HL-60/S4 treated with retinoic acid at 250 ng/mL for 4 days and 3 days (cell line): ENCODE measurements around the gene RHCG.
"Not testable (repeated sequence)": the region's sequence is repeated elsewhere in the genome, so short reads cannot be mapped to it uniquely, and the experiment has no call there.

Source experiments
- in situ Hi-C: fragments of 300-500 bp; cut with MboI; formaldehyde crosslinking; loops from 2 replicates; pipeline ENCODE4 v1.7.0; 2022; ENCODE audit warnings: low sequenced_read_pairs

The RHCG gene

DNA sequence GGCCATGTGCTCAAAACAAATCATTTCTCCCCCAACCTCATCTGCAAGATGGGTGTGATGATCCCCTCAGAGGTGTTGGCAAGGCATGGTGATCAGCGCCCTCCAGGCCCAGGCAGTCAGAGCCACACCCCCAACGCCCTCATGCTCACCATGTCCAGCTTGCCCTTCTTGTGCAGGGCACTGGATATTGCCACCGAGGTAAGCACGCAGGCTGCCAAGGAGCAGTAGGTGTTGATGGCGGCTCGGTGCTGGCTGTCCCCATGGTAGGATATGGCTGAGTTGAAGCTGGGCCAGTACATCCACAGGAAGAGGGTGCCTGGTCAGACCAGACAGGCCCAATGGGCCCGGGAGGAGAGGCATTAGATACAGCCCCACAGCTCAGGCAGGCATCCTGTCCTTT, 17.2 kb downstream of the RHCG start:
- in situ Hi-C loops, result no loop called here

DNA sequence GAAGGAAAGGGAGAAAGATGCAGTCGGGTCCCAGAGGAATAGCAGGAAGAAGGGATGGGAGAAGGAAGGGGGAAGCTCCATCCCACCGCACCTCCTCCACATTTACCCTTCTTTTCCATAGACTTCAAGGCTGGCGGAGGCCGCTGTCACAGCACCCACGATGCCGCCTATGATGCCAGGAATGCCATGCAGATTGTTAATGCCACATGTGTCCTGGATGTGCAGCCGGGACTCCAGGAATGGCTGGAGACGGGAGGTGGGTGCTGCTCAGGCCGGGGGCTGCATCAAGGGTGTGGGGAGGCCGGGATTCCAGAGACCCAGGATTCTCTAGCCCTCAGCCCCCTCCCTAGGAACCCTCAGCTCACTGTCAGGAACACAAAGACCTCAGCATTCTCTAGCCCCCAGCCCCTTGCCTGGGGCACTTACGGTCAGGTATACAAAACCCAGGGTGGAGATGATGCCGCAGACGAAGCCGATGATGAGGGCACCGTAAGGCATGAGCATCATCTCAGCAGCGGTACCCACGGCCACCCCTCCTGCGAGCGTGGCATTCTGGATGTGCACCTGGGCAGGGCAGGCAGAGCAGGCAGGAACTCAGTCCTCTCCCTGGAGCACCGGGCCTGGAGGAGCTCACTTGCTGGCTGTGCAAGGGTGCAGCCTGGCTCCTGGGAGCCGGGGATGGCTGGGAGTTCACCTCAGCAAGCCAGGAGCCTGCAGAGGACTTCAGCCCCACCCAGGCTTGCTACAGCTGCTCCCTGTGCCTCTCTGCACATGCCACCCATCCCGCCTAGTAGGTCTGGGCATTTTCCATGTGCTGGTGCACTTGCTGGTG, 18.8 kb downstream of the RHCG start:
- in situ Hi-C loops, result no loop called here

DNA sequence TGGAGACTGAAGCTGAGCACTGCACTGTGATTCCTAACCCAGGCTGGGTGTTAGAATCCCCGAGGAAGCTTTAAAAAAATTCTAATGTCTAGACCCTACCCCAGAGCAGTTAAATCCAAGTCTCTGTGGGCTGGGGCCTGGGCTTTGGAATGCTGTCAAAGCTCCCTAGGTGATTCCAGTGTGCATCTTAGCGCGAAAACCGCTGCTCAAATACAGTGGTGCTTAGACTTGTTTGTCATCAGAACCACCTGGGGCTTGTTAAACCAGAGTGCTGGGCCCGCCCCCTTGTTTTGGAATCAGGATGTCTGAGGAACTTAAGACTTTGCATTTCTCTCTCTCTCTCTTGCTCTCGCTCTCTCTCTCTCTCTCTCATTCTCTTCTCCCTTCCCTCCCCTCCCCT, 20.7 kb downstream of the RHCG start:
- in situ Hi-C loops, result no loop called here

DNA sequence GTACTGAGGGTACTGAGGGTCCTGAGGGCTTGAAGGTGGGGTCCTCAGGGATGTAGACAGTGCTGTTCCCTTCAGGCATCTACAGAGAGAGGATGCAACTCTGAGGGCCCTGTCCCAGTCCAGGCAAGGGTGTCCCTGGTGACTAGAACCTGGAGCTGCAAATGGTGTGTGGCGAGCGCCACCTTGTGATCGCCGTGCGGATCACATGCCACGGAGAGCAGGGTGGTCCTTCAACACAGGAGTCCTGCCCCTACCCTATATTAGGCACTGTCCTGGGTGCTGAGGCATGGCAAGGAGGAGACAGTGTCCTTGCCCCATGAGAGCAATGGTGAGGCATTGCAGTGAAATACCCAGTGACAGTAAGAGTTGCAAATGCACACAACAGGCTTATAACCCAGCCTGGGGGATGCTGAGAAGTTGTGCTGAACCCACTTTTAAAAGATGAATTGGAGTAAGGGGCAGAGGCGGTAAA, 23.6 kb downstream of the RHCG start:
- in situ Hi-C loops, result no loop called here

DNA sequence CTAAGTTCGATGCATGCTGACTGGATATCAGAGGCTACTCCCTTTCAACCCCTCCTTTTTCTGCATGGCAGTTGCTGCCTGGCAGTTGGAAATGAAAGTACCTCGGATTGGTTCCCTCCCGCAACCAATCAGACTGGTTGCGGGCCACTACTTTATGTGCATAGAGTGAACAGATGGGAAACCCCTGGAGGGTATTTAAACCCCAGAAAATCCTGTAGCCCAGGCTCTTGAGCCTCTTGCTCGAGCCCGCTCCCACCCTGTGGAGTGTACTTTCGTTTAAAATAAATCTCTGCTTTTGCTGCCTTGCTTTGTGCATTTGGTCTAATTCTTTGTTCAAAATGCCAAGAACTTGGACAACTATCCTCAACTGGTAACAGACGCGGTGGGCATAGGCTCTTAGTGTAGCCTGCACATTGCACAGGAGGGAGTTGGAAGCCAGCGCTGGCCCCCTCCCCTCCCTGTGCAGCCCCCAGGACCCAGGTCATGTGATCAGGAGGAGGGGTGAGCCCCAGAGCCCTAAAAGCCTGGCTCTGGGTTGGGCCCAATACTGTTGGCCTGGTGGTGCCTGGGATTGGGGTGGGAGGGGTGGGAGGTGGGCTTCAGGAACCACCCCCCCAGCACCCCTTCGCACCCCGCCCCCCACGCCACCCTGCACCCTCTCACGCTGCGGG, 26.8 kb downstream of the RHCG start:
- in situ Hi-C loops, result no loop called here

DNA sequence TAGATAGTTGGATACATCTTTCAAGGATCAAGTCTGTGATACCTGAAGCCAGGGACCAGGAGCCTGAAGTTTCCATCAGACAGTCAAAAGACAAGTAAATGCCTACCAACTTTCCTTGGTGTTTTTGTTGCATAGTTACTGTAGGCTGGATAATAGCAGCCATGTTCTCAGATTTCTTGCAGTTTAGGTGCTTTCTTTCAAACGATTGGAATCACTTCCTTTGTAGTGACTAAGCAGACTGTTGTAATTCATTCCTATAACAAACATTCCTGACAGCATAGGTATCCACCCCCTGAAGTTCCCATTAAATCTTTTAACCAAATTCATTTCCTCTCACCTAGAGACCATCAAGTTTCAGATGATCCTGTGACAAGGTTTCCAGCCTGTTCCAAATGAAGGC, 27.6 kb downstream of the RHCG start:
- in situ Hi-C loops, result not testable (repeated sequence)

DNA sequence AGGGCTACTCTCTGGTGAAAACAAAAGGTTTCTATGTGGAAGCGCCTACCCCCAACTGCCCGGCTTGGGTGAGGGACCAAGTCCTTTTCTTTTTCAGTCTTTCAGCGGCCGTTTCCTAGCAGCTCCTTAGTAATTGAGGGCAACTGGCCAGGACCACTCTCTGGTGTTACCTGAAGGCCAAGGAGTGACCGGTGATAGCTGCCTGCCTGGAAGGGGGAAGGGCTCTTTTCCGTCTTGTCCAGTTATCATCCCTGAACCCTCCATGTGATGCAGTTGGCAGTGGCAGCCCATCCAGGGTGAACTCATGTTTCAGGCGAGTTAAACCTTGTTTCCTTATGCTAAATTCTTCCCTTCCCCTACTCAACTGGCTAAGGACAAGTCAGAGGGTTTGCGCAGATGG, 33.3 kb downstream of the RHCG start:
- in situ Hi-C loops, result no loop called here

DNA sequence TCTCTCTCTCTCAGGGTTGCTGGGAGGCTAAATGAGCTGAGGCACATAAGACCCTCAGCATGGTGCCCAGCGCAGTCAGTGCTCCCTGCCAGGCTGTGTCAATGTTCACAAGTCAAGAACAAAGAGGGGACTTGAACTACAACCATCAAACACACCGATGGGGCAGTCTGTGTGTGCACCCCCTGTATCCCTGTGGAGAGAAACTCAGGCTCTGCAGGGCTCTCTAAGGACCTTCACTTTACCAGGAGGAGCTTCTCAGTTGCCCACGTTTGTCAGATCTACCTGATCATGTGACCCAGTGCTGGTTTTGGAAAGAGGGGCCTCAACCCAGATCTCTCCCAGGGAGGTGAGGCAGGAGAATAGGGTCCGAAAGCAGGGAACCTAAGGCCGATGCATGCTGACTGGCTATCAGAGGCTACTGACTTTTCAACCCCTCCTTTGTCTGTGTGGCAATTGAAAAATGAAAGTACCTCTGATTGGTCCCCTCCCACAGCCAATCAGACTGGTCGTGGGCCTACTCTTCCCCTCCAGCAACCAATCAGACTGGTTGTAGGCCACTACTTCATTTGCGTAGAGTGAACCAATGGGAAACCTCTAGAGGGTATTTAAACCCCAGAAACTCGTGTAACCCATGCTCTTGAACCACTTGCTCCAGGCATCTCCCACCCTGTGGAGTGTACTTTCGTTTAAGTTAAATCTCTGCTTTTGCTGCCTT, 34.0 kb downstream of the RHCG start:
- in situ Hi-C loops, result no loop called here

DNA sequence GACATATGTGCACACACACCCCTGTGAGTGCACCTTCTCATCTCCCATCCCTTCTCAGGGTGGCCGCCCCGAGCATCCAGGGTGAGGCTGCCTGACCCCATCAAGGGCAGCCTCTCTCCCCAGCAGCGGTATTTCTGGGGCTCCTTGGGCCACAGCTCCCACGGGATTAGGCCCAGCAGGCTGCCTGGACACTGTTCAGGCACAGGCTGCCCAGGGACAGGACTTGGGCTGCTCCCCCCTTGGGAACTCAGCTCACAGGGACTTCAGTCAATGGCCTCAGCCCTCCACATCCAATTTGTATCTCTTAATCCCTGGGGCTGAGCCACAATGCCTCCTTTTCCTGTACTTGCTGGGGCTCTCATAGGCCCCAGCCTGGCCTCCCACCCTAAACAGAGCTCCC, 35.0 kb downstream of the RHCG start:
- in situ Hi-C loops, result no loop called here

DNA sequence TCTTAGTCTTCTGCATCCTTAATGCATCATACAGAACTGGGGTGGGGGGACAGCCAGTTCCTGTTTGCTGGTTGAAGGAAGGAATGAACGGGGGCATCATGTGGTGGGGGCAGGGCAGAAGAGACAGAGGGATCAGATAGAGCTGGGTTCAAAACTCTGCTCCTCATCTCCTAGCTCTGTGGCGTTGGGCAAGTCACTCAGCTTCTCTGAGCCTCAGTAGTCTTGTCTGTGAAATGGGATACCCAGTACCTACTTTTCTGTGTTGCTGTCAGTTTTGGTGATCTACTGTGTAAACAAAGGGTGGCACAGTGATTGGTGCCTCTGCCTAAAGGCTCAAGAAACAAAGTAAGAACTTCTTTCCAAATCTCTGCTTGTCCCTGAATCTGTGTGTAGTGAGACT, 36.3 kb downstream of the RHCG start:
- in situ Hi-C loops, result no loop called here

DNA sequence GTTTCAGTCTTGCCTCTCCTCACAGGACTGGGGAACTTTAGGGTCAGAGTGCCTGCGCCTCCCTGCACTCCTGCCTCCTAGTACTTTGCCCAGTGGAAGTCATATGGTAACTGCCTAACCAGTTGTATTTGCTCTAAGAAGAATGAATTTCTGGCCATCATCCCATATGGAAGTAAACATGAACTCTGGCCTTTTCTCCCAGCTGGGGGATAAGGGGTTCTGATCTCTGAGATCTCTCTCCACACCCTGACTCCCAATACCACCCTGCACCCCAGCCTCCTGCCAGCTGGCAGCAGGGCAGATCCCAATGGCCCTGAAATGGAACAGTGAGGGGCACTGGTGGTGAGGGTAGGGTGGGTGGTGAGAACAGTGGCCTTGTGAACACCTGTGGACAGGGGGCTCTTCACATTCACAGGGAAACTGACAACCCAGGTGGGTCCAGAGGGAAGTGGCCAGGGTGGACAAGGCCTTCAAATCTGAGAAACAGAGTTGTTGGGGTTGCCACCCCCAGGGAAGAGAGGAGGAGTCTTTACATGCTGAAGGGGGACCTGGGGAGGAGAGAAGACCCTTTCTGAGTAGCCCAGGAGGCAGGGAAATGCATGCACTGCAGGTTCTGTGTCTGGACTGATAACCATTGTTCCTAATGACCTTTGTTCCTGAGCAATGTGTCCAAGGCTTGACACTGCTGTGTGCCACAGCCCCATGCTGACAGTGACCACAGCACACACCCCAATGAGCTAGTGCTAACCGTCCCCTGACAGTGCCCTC, 36.9 kb downstream of the RHCG start:
- in situ Hi-C loops, result no loop called here

DNA sequence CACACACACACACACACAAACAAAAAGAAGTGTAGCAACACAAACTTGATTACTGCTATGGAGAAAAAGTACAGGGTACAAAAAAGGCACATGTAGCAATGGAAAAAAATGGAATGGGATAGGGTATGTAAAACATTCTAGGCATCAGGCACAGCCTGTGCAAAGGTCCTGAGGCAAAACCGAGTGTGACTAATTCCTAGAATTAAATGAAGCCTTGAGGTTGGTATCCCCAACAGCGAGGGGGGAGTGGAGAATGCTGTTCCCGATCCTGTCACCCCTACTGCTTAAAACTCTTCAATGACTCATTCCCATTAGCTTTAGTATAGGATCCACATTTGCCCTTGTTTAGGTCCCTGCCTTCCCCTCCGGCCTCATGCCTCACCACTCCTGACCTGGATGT, 37.9 kb downstream of the RHCG start:
- in situ Hi-C loops, result no loop called here

DNA sequence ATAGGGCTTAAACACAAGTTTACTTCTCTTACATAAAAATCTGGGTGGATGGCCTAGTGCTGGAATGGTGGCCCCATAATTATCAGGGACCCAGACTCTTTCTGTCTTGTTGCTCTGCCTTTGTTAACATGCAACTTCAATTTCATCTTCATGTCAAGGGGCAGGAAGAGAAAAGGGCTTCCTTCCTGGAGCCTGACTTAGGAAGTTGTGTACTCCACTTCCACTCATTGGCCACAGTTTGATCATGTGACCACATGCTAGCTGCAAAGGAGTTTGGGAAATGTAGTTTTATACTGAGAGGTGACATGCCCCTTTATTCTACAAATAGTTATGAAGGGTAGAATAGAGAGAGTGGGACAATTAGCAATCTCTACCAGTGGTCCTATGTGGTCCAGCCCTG, 39.3 kb downstream of the RHCG start:
- in situ Hi-C loops, result no loop called here

DNA sequence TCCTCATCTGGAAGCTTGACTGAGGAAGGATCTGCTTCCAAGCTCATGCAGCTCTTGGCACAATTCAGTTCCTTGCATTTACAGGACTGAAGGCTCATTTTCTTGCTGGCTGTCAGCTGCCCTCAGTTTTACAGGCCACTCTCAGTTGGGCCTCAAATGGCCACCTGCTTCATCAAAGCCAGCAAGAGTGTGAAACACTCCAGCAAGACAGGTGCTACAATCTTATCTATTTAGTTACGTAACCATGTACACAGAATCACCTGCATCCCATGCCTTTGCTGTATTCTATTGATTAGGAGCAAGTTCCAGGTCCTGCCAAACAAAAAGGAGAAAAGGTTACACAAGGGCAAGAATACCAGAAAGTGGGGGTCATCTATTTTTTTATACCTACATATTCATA, 40.8 kb downstream of the RHCG start:
- in situ Hi-C loops, result no loop called here

DNA sequence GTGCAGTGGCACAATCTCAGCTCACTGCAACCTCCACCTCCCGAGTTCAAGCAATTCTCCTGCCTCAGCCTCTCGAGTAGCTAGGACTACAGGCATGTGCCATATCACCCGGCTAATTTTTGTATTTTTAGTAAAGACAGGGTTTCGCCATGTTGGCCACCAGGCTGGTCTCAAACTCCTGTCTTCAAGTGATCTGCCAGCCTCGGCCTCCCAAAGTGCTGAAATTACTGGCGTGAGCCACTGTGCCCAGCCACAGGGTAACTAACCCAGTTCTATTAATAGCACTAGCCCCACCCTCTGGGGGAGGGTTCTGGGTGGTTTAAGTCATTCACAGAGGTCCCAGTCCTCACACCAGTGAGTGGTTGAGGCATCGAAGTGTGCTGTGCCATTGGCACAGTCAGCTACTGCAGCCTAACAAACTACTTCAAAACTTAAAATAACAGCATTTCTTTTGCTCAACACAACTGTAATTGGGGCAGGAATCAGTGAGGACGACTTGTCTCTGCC, 44.0 kb downstream of the RHCG start:
- in situ Hi-C loops, result no loop called here

DNA sequence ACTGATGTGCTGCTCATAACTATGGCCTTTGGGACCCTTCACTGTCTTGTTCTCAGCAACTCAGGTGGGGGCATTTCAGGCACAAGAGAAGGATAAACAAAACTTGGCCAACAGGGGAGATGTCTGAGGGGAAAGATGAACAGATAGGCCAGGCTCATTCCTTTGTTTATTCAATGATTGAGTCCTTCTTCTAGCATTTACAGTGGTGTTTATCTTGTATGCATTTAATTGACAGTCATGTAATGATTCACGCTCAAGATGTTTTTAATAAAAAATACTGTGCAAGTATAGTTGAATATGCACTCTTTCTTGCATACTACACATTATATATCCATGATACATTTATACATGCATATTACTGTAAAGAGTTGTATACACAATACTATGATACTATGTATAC, 44.5 kb downstream of the RHCG start:
- in situ Hi-C loops, result no loop called here

DNA sequence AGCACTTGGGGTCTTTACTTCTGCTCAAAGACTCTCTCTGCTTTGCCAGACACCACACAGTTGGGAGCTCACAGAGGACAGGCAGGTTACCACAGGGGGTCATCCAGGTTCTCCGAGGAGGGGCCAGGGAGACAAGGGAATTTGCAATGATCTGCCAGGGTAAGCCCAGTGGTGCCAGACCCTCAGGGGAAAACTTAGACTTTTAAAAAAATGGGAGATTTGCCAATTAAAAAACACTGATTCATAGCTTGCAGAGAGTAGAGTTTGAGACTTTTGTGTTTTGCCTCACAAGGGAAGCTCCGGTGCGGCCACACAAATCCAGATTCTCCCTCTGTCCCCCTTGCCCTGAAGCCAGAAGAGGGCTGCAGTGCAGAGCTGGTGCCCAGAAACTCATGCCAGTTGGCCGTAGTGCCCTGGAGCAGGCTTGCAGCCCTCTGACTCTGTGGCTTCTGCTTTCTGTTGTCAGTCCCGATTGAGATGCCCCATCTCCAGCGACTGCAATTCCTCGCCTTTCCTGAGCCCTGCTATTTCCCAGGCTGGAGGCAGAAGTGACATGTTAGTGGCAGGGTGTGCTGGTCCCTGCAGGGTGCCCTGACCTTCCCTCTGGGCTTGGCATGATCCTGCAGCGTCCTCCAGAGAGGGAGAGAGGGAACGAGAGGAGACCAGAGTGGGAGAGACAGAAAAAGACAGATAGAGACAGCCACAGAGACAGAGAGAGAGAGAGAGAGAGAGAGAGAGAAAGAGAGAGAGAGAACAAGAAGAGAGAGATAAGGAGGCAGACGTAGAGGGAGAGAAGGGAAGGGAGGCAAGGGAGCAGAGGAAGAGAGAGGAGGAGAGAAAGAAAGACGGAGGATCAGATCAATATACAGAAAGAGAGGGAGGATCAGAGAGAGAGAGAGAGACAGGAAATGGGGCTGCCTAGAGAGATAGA, 46.0 kb downstream of the RHCG start:
- in situ Hi-C loops, result no loop called here

DNA sequence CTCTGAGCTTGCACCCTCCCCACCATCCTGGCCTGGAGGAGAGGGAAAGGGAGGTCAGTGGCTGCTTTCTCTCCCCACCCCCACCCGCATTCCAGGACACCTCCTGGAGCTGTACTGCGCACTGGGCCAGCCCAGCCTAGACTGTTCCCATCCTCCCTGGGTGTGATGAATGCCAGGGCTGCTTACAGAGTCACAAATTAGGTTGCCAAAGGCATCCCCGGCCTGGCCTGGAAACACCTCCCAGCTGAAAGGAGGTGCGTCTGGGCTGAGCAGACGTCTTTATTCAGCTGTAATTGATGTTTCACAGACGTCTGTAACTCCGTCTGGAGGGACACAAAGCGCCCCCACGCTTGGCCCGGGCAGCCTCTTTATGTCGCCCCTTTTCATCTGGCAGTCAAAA, 47.6 kb downstream of the RHCG start:
- in situ Hi-C loops, result no loop called here

DNA sequence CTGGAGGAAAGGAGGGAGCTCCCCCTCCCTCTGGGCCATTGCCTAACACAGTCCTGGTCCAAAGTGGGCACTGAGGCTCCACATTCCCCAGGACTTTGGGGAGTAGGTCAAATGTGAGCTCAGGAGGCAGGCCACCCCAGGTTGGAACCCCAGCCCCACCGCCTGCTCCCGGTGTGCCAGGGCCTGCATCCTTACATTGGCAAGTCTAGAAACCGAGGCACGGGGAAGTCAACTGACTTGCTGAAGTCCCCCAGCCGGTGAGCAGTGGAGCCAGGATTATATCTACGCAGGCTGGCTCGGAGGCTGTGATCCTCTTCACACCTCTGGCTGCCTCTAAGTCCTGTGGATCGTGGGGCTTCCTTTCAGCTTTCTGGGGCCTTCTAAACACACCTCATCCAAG, 48.7 kb downstream of the RHCG start:
- in situ Hi-C loops, result no loop called here
